EH (cell line): ENCODE data around the gene CFAP298.

ENCODE experiments used
- DNase-seq: peaks from one replicate; pipeline ENCODE4 v3.0.0-alpha.2; 2015; ENCODE audit warnings: low read depth

The CFAP298 gene

DNA sequence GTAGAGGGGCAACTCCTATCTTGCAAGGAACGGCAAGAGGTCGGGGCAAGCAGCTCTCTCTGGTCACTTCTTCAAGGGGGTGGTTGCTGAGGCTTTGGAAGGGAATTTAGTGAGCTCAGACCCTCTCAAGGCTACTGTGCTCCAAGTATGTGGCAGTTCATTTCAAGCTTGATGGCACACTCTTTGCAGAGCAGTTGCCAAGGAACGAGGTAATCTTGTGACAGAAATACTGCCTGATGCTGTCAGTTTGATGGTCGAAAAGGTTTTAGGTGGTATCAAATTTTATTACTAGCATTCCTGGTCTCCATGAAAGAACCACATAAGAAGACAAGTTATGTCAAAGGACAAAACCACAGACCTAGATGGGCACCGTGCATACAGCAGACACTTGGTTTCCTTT is 13.1 kb downstream of the CFAP298 start:
- no peak for DNase-seq

DNA sequence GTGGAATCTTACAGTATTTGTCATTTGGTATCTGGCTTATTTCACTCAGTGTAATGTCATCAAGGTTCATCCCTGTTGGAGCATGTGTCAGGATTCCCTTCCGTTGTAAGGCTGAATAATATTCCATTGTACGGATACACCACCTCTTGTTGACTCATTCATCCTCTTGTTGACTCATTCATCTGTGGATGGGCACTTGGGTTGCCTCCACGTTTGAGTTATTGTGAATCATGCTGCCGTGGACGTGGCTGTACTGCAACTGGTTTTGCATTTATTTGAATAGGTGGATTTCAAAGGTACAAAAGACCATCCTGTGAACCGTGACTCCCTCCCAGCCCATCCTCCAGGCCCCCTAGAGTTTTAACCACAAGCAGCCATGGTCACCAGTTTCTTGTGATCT is 15.0 kb downstream of the CFAP298 start:
- peak; percentile 90 for DNase-seq

DNA sequence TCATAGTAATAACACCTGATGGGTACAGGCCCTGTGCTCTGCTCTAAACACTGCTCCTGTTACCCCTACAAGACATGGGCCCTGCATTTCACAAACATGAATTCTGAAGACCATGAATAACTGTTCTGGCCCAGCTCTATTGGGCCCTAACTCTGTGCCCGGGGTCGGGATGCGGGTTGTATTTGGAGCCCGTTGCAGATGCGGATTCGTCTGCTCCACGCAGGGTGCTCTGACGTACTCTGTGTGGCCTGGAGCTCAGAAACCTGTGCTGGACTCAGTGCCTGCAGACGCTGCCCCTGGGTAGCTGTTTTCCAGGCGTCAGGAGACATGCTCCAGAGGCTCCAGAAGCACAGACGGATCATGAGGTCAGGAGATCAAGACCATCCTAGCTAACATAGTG is 16.7 kb downstream of the CFAP298 start:
- no peak for DNase-seq

DNA sequence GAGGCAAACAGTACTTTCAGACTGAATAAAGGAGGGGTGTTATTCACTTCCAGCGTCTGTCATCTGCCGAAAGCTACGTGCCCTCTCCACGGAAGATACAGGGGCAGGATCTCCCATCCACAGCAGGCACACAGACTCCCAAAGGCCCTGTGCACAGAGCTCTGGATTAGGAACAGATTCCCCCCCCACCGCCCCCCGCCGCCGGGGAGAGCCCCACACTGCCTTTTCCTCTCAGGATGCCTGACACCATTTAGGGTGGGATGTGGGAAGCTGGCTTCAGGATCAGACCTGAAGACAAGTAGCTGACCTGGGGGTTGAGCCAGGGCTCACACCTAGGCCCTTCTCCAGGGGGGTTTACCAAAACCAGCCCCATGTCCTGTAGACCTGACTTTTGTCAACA is 18.5 kb downstream of the CFAP298 start:
- DNase-seq: no peak

DNA sequence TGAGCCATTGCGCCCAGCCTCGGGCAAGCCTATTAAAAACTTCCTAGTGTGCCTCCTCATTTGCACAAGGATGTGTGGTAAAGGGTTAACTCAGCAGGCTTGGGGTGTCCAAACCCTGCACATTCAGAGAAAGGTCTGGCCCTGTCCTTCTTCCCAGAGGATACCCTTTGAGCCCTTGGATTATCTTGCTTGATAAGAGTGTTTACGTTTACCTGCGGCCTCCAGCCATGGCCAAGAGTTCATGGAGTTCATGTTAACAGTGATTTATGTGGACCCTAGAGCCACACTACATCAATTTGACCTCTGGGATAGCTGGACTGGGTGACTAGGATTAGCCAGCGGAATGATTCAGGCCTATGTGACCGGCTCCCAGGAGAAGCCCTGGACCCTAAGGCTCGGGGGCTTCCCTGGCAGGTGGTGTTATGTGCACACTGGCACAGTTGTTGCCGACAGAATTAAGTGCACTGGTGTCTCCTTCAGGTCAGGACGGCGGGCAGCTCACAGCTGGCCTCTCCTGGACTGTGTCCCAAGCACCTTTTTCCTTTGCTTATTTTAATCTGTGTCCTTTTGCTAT is 19.2 kb downstream of the CFAP298 start:
- no peak for DNase-seq

DNA sequence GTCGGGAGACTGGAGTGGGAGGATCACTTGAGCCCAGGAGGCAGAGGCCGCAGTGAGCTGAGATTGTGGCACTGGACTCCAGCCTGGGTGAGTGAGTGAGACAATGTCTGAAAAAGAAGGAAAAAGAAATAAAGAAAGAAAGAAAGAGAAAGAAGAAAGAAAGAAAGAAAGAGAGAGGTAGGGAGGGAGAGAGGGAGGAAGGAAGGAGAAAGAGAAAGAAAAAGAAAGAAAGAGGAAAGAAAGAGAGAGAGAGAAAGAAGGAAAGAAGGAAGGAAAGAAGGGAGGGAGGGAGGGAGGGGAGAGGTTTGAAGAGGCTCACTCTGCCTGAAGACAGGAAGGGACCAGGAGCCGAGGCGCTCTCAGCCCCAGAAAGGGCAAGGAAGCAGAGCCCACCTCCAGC is 22.0 kb downstream of the CFAP298 start:
- DNase-seq: no peak

DNA sequence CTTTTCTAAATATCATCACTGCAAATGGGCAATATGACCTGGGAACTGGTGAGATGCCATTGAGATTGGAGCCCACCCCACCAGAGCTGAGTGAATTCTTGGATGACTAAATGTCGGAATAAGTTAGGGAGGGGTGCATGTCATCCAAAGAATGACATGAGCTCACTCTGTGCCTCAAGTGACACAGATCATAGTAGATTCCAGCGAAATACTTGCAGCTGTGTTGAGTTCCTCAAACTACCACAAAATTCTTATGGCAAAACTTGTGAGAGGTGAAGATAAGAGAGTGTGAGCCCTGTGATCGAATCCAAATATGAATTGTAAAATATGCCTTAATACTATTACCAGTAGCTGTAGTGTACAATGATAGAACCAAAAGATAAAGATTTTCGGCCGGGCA is 24.5 kb downstream of the CFAP298 start:
- DNase-seq: no peak

DNA sequence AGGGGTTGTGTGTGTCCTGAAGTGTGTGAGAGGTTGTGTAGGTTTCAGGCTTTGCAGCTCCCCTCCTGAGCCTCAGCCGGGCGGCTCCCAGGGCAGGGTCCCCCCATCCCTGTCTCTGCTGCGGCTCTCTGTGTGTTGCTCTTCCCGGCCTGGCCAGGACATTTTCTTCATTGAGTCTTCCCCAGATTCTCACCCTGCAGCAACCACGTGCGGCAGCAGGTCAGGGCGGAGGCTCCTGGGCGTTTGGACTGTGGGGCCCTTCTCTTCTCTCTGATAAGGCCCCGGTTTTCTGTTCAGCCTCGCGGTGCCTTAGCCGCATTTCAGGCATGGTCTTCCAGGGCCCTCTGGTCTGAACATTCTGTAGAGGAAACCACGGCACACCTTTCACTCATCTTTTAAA is 25.1 kb downstream of the CFAP298 start:
- DNase-seq: no peak

DNA sequence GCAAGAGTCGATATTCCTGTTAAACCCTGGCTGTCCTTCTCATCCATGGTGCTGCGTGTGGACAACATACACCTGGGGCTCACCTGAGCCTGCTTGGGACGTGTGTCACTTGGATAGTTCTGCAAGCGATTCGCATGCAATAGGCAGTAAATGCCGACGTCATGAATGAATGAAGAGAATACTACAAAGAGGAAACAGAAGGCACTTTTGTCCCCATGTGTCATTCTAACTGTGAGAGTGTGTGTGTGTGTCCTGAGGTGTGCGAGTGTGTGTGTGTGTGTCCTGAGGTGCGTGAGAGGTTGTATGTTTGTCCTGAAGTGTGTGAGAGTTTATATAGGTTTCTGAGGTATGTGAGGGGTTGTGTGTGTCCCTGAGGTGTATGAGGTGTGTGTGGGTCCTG is 26.2 kb downstream of the CFAP298 start:
- DNase-seq: no peak

DNA sequence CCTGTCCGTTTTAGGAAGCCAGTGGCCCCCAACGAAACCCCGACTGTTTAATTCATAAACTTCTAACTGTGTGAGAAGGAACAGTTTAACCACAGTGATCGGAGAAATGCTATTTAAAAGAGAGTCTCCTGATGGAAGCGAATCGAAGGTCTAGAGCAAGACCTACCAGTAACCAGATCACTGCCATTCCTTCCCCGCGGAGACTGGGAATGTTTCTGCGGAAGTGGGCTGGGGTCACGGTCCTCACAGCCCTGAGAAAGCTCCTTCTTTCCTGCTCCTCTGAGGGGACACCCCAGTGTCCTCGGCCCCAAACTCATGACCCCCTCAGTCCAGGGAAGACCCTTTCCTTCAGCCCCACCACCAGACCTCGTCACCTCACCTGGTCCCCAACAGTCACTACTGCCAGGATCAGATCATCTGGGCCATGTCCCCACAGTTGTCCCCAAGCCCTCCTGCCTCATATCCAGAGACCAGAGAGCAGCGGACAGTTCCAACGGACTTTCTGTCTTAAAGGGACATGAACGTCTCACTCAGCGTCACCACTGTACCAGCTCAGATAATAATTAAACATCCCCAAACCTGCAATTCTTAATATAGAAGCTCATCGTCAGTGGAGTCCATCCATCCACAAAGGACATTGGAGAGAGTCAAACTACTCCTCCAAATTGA is 27.0 kb downstream of the CFAP298 start, which contains the start of gene TCP10L:
TSS of gene TCP10L (minus strand) at position 482 of the 669 bp plus-strand sequence. CDS start 1,219 bp downstream, outside the sequence.
- no peak for DNase-seq

DNA sequence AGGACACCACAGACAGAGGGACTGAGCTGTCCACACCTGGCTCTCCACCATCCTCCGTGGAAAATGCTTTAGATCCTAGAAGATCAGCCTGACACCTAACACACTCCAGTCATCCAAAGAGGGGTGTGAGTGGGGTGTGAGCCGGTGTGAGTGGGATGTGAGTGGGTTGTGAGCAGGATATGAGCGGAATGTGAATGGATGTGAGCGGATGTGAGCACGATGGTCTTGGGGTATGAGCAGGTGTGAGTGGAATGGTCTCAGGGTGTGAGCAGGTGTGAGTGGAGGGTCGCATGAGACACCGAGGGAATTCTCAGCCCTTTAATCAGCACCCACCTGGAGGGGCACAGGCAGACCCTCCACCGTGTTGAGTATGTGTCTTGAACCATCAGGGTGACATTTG is 27.7 kb downstream of the CFAP298 start:
- no peak for DNase-seq

DNA sequence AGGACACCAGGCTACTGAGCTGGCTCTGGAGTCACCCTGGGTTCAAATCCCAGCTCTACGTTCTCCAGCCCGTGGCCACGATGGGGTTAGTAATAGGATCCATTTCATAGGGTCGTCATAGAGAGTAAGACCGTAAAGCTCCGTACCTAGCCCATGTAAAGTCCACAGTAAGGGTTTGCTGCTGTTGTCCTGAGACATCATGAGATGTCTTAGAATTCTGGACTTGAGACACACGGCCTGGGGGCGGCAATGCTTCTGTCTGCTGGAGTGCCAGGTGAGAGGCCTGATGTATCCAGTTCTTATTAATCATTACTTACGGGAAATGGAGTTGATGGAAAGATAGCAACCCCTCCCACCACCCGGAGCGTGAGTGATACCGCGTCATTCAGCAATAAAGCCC is 30.4 kb downstream of the CFAP298 start:
- no peak for DNase-seq

DNA sequence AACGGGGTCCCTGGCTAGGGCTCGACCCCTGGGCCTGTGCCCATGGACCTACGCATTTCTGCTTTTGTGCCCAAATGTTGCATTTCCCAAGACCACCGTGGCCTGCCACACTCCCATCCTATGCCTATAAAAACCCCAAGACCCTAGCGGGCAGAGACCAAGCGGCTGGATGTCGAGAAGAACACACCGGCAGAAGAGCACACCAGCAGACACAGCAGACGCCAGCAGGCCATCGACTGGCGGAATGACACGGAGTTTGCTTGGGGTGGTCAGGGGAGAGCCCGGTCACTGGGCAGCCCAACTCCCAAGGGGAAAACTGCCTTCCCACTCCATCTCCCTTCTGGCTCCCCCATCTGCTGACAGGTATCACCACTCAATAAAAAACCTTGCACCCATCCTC is 31.2 kb downstream of the CFAP298 start:
- DNase-seq: no peak

DNA sequence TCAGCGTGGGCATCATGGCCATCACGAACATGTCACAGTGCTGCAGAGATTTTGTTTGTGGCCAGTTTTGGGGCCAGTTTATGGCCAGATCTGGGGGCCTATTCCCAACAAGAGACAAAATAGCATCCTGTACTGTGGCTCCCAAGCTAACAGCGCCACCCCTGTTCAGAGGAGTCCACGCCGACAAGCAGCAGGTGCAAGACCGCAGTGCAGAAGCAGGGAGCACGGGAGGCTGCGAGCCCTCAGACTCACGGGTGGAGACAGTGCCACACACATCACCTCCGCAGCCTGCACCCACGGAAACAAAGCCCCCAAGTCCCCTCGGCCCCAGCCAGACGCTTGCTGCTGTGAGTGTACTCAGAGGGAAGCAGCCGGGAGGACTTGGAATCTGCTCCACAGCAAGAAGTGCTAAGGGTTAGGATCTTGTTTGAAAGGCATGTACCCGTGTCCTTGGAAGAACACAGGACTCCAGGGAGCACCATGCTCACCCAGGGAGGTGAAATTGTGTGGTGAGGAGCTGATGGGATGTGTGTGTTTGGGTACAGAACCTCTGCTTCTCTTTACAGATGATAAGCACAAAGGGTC is 34.0 kb downstream of the CFAP298 start:
- DNase-seq: peak; percentile 30

DNA sequence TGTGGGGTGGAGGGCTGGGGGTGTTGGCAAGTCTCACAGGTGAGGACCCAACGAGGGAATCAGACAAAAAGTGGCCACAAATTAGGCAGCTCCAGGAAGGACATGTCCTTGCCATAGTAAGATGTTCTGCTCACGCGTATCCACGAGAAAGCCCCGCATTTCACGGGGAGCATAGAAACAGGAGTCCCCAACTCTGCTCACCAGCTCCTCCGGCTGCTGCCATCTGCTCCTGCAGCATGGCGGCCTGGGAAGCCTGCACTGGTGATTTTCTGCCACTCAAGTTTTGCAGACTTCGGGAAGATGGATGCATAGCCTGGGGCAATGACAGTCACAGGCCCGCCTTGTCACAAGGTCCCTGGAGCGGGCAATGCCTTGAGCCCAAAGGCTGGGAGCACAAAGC is 36.2 kb downstream of the CFAP298 start:
- no peak for DNase-seq

DNA sequence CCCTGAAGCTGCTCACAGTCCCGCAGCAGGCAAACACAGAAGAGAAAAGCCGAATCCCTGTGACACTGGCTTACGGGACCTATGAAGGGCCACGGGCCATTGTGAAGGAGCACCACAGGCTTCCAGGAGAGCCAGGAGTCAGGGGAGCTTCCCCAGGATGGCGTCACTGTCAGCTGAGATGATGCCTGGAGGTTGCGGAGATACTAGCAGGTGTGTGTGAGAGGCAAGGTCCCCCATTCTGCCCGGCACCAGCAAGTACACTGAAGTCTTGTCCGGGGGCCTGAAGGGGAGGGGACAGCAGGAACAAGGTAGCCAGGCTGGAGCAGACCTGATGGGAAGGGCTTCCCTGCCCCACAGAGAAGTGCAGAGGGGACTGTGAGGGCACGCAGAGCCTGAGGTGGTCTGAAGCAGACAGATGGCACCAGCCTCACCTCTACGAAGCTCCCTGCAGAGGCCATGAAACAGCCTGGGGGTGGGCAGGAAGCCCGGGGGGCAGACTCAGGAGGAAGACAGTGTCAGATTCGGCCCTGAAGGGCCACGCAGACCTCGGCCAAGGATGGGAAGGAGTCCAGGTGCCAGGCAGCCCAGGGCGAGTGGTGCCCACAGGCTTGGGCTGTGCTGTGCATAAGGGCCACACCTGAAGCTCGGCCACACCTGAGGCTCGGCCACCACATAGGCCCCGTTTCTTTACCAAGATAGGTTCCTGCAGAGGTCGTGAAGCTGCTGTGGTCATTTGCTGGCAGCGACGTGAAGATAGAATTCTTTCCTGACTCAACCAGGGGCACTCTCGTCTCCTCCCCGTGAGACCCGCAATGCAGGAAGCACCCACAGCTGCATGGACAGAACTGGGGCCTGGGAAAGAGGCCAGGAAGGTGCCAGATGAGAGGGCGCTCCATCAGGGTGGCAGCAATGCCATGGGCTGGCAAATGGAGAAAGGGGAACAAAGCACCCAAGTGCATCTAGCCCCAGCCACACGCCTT is 36.9 kb downstream of the CFAP298 start:
- no peak for DNase-seq

DNA sequence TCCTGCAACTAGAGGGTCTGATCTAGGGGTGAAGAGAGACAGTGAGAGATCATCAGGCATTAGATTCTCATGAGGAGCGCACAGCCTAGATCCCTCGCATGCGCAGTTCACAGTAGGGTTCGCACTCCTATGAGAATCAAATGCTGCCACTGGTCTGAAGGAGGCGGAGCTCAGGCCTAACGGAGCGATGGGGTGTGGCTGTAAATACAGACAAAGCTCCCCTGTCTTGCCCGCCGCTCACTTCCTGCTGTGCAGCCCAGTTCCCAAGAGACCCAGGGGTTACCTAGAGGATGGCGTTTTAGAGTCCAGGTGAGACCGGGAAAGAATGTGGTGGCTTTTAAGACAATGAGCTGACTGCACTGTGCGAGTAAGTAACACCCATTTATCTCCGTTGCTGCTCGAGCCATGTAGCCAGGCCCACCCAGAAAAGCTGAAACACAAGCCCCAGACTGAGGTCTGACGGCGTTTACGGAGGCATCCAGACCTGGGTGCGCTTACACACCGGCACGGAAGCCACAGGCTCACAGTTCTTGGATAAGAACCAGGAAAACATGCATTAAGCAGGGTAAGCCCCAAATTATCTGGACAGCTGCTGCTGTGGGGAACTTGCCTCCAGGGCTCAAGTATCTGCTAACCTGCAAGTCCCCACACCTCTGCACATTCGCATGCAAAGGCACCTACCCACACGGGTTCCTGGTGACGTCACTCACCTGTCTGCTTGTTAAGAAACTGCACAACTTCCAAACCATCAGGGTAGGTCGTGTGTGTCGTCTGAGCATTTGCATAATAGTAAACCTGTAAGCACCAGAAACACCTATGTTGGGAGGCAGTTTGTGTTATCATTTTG is 39.4 kb downstream of the CFAP298 start:
- DNase-seq: no peak

DNA sequence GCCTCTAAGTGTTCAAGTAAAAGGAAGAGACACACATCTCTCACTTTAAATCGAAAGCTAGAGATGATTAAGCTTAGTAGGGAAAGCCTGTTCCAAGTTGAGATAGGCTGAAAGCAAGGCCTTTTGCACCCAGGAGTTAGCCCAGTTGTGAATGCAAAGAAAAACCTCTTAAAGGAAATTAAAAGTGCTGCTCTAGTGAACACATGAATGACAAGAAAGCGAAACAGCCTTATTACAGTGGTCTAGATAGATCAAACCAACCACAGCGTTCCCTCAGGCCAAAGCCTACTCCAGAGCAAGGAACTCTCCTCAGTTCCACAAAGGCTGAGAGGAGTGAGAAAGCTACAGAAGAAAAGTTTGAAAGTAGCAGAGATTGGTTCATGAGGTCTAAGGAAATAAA is 41.7 kb downstream of the CFAP298 start:
- DNase-seq: no peak

DNA sequence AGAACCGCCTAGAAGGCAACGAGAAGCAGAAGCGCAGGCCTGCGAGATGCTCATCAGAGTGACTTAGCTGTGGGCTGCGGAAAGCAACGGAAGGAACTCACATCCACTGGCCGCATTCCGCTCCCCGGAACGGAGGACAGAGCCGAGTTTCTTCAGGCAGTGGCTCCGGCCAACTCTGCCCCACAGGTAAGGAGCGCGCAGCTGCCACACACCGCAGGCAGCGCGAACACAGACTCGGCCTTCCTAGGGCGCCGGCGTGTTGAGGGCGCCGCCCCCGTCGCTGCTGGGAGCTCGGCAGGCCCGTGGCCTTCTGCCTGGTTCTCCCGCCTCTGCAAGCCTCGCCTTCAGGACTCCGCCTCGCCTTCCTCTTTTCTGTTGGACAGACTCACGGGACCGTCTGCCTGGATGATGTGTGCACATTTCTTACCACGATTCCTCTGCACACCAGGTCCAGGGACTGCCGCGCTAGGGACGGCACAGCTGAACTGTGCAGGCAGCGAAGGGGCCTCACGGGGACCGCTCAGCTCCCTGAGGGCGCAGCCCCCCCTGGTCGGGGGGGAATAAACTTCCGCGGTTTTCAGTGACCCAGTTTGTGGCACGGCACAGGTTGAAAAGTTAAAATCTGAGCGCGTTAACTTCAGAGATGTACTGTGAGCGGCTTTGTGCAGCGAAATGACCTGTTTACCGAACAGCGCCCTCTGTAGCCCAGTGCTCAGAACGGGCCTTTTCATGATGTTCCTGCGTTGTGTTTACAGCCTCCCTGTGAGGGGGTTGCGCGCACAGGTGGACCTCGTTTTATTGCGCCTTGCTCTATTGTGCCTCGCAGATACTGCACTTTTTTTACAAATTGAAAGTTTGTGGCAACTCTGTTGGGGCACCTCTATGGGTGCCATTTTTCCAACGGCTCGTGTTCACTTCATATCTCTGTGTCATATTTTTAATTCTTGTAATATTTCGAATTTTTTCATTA is 42.6 kb downstream of the CFAP298 start:
- DNase-seq: peak; percentile 81

DNA sequence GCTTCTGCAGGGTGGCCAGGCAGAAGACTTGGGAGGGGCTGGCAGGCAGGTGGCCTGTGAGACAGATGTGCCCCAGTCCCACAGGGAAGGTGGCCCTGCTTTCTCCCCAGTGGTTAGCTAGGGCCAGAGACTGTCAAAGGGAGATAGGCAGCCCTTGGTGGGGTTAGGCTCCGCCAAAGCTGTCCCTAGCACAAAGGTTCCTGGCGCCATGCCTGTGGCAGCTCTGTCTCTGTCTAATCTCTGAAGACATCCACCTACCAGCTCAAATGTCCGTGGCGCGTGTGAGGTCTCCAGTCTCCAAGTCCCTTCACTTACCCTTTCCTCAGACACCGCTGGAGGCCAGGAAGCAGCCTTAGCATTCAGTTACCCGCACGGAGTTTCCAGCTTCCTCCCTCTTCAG is 44.6 kb downstream of the CFAP298 start:
- DNase-seq: no peak
